ENCODE data around the gene SNRNP27. TPM values are rescaled to one million over a fixed set of nuclear protein-coding genes. Genes with fewer than 3 reads are reported as not detected.

The SNRNP27 gene
- total and polyA plus RNA-seq, 9 of the 15 experiments (the other 6 are each of a cell fraction or from before 2014, with no cell fraction given): 29.2 to 102 (median 65.7) TPM

- TF ChIP-seq, protein P1, sequence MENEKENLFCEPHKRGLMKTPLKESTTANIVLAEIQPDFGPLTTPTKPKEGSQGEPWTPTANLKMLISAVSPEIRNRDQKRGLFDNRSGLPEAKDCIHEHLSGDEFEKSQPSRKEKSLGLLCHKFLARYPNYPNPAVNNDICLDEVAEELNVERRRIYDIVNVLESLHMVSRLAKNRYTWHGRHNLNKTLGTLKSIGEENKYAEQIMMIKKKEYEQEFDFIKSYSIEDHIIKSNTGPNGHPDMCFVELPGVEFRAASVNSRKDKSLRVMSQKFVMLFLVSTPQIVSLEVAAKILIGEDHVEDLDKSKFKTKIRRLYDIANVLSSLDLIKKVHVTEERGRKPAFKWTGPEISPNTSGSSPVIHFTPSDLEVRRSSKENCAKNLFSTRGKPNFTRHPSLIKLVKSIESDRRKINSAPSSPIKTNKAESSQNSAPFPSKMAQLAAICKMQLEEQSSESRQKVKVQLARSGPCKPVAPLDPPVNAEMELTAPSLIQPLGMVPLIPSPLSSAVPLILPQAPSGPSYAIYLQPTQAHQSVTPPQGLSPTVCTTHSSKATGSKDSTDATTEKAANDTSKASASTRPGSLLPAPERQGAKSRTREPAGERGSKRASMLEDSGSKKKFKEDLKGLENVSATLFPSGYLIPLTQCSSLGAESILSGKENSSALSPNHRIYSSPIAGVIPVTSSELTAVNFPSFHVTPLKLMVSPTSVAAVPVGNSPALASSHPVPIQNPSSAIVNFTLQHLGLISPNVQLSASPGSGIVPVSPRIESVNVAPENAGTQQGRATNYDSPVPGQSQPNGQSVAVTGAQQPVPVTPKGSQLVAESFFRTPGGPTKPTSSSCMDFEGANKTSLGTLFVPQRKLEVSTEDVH (IDR thresholded peaks at IDR 0.05; ENCODE audit: low read depth, partially characterized antibody): no peak
- no peak for TF ChIP-seq ZNF282 (CRISPR knock-in tag; IDR thresholded peaks at IDR 0.05)
- no peak for TF ChIP-seq ZBTB8A (IDR thresholded peaks at IDR 0.05; ENCODE audit: partially characterized antibody)
- no peak for TF ChIP-seq ZC3H8 (IDR thresholded peaks at IDR 0.05)
- TF ChIP-seq FOXJ3 (CRISPR knock-in tag; IDR thresholded peaks at IDR 0.05): no peak
- peak; percentile 43 for TF ChIP-seq NELFE (IDR thresholded peaks at IDR 0.05; ENCODE audit: insufficient read depth, insufficient read length)
- TF ChIP-seq NR3C1 (CRISPR knock-in tag; IDR thresholded peaks at IDR 0.05): peak; percentile 88
- no peak for TF ChIP-seq ZNF764 (CRISPR knock-in tag; IDR thresholded peaks at IDR 0.05; ENCODE audit: low read depth)
- TF ChIP-seq OTX1 (CRISPR knock-in tag; IDR thresholded peaks at IDR 0.05): 0 out of 2 replicates have a peak, but pooled peaks have one; percentile 6
- TF ChIP-seq FOSL1 (tag; conservative IDR thresholded peaks at IDR 0.05): no peak
- TF ChIP-seq ATF3 (IDR thresholded peaks at IDR 0.05): no peak
- no peak for TF ChIP-seq ATF3 (CRISPR knock-in tag; conservative IDR thresholded peaks at IDR 0.05)
- no peak for TF ChIP-seq ZNF785 (CRISPR knock-in tag; IDR thresholded peaks at IDR 0.05)
- TF ChIP-seq FIP1L1 (IDR thresholded peaks at IDR 0.05; ENCODE audit: low read depth, low read length, poor library complexity, severe bottlenecking): peak; percentile 82
- TF ChIP-seq HNRNPK (IDR thresholded peaks at IDR 0.05; ENCODE audit: low read depth, low read length, poor library complexity, severe bottlenecking): no peak
- TF ChIP-seq SMARCB1 (IDR thresholded peaks at IDR 0.05; ENCODE audit: insufficient read length, low read depth): no peak
- TF ChIP-seq PRMT5 (CRISPR knock-in tag; IDR thresholded peaks at IDR 0.05): no peak
- no peak for TF ChIP-seq ZNF830 (CRISPR knock-in tag; IDR thresholded peaks at IDR 0.05)
- TF ChIP-seq YBX1 (IDR thresholded peaks at IDR 0.05): no peak
- TF ChIP-seq EP400 (IDR thresholded peaks at IDR 0.05): no peak
- TF ChIP-seq RUNX1 (IDR thresholded peaks at IDR 0.05; ENCODE audit: low read depth): no peak
- no peak for TF ChIP-seq HES1 (IDR thresholded peaks at IDR 0.05; ENCODE audit: low read depth)
- no peak for TF ChIP-seq CBX5 (IDR thresholded peaks at IDR 0.05; ENCODE audit: borderline replicate concordance, low read depth)
- TF ChIP-seq POLR2H (tag; IDR thresholded peaks at IDR 0.05; ENCODE audit: low read depth): peak; percentile 84
These were observed 21.5 kb downstream of the SNRNP27 start, which contains the start of gene MXD1 (continued) for GRCh38 chr2:69914950-69915945.
